Posterior vena cava (tissue), 2 donors: Measurements from ENCODE around the gene HDAC7. TPM values are rescaled to one million over a fixed set of nuclear protein-coding genes. Genes with fewer than 3 reads are reported as not detected.

Experiments
- DNase-seq: peaks from one replicate; pipeline ENCODE4 v3.0.0-alpha.2; 2020; ENCODE audit warnings: low spot score
- intact Hi-C, 2 donors: fragments of 100-400 bp; cut with DNase I; formaldehyde crosslinking; loops; one replicate each; pipeline versions ENCODE4 v1.14.1 to v1.14.2; 2022 to 2023
- total RNA-seq, 2 donors: library from RNA; stranded (reverse); fragmentation: NEBNext Ultra II Directional; extraction: Animal tissue kit (Norgen Biotek cat#: 25700); gene quantifications; one replicate each; pipeline ENCODE4 v1.2.1, GENCODE V29; 2021
- donor health status: DM: yes; HTN: yes; CAD: no.
- donor health status: DM: yes; HTN: yes; CAD: no.

Gene HDAC7
- total RNA-seq, 2 donors from 2014 or later, result 111 to 126 TPM

DNA sequence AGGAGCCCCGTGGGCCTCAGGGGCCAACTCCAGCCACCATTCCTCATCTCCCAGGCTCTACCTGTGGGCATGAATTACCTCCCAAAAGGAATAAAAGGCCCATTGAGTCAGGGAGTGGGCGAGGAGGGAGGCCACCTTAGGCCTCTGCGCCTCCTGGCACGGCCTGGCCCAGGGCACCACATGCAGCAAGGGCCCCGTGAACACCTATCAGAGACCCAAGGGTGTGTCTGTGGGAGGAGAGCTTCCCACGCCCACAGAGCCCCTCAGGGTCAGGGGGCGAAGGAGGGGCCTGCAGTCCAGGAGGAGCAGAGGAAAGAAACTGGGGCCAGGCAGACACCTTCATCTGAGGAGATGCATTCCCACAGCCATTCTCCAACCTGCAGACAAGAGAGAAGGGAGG is 73.2 kb downstream of the HDAC7 start:
- intact Hi-C loops, result no loop called here
- no peak for DNase-seq

DNA sequence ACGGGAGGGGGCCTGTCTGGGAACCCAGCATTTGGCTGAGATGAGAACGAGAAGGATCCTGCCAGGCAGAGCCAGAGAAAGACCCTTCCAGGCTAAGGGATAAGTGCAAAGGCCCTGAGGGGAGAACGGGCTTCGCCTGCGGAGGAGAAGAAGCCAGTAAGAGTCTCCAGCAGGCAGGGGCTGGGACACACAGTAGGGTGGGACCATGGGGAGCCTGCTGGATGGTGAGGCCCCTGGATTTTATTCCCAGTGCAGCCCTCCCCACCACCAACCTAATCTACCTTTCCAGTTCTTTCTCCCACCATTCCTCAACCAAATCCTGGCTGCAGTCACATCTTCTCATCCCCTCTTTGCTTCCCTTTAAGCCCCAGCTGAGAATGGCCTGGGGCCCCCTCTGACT is 73.6 kb downstream of the HDAC7 start:
- no peak for DNase-seq
- intact Hi-C loops, result no loop called here

DNA sequence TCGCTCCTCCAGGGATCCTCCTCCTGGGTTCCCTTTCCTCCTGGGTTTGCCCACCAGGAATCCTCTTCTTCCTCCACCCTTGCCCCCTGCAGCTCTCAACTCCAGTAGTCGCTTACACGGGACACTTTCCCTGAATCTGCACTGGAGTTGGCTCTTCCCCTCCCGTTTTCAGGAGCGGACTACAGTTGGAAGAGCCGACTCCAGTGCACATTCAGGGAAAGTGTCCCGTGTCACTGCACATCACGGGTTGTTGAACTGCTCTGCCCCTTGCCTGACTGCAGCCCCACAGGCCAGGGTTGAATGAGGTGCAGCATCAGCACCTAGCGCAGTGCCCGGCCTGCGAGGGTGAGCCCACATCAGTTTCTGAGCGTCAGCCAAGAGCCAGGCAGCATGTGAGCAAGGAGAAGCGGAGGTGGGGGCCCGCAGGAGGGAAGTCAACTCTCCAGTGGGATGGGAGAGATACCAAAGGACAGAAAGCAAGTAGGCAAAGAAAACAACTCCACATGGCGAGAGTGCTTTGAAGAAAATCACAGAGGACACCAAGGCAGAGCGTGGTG is 74.1 kb downstream of the HDAC7 start:
- intact Hi-C loops, result no loop called here
- no peak for DNase-seq

DNA sequence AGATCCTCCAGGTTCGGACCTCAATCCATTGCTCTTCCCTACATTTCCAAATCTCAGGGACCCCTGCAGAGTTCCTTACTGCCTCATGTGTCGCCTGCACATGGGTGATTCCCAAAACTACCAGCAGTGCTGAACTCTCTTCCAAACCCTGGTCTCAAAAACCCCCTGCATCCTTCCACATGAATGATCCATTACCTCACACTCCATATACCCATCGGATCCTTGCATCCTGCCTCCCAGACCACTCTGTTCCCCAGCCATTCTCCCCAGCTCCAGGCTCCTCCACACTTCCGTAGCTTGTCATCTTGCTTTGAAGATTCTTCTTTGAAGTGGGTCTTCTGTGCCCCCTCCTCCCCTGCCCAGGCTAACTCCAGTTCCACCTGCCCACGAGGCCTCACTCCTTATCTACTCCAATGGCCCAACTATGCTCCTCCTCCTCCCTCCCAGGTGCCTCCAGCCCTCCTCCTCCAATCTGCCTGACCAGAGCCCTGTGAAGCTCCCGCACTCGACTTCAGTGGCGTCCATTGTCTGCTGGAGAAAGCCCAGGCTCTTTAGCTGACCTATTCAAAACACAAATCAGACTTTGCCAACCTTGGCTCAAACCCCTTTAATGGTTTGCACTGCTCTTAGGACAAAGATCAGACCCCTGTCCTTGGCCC is 74.8 kb downstream of the HDAC7 start:
- intact Hi-C loops, result loop anchor here in 1 of 2 donors (5.0 kb wide), 1 partner anchor 32 kb away; no protein-coding TSS in a partner anchor
- no peak for DNase-seq

DNA sequence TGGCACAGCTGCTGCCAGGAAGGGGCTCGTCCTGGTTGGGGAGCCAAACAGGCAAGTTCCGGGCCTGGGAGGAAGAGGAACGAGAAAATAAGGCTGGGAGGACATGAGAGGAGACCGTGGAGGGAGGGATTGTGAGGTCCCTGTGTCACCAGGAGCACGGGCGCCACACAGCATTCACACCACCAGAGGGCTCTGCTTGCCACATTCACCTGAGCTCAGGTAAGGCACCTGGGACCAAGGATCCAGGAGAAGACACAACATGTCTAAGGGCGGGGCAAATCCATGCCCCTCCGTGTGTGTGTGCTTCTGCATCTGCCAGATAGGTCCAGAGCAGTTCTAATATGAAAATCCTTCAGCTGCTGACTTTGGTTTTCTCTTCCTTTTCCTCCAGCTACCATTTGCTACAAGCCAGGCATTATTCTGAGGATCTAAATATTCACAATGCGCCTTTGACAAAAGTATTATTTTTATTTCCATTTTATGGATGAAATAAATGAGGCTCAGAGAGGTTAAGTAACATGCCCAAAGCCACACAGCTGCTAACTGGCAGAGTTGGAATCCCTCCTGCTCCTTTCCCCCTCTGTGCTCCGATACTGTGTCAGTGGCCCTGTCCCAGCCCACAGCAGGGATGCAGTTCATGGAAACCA is 75.6 kb downstream of the HDAC7 start:
- no peak for DNase-seq
- intact Hi-C loops, result loop anchor here in 1 of 2 donors (5.0 kb wide), 1 partner anchor 33 kb away; no protein-coding TSS in a partner anchor

DNA sequence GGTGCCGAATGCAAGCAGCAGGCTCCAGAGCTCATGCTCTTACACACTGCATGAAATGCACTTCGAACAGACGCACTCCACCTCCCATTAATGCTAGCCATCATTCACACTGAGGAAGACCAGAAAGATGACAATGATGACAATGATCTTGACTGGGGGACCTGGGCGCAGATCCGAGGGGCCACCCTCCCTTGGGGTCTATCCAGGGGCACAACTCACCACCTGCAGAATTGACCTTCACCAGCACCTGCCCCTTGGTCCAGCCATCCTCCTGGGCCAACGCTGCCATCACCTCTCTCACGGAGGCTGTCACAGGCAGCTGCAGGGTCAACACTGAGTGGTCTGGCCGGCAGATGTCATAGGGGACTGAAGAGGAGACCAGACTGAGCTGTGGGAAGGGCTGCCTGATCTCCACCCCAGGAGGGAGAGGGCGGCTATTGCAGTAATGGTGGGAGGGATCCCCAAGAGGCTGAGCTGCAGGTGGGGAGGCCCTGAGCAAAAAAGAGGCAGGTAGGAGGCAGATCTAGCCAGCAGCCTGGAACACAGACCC is 76.3 kb downstream of the HDAC7 start:
- intact Hi-C loops, result loop anchor here in 1 of 2 donors (5.0 kb wide), 1 partner anchor 34 kb away; no protein-coding TSS in a partner anchor
- no peak for DNase-seq

DNA sequence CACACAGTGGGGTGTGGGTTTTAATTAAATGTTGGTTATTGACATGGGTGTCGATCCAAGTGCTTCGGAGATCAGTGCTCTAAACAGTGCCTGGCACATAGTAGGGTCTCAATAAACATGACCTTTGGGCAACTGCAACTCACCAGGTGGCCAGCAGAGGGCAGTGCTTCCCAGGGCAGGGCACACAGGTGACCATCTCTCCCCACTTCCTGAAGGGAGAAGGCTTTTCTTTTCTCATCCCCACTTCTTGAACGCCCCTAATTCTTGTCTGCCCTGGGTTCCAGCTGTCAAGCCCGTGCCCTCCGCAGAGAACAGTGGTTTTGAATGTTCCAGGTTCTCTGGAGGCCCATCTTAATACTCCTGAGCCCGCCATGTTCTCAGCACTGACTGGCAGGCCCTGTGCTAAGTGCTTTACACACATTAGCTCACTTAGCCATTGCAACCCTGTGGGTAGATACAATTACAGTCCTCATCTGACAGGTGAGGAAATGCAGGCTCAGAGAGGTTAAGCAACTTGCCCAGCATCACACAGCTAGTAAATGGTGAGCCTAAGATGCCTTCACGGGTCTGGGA is 77.4 kb downstream of the HDAC7 start:
- intact Hi-C loops, result loop anchor here in 1 of 2 donors (5.0 kb wide), 1 partner anchor 35 kb away; no protein-coding TSS in a partner anchor
- DNase-seq, result no peak

DNA sequence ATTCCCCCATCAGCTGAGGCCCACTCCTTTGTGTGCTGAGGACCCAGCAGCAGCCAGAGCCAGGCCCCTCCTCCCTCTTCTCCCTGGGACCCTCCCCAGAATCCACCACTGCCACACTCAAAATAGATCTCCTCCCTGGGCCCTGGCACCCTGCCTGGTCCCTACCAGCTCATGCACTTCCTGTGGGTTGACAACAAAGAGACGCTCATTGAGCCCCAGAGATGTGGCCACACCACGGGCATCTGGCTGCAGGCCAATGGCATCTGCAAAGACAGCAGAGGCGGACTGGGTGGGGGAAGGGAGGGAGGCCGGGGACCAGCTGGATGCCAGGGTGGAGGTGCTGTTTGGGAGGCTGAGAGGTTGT is 78.4 kb downstream of the HDAC7 start:
- intact Hi-C loops, result loop anchor here in 1 of 2 donors (5.0 kb wide), 1 partner anchor 36 kb away; no protein-coding TSS in a partner anchor
- DNase-seq, result peak; percentile 95

DNA sequence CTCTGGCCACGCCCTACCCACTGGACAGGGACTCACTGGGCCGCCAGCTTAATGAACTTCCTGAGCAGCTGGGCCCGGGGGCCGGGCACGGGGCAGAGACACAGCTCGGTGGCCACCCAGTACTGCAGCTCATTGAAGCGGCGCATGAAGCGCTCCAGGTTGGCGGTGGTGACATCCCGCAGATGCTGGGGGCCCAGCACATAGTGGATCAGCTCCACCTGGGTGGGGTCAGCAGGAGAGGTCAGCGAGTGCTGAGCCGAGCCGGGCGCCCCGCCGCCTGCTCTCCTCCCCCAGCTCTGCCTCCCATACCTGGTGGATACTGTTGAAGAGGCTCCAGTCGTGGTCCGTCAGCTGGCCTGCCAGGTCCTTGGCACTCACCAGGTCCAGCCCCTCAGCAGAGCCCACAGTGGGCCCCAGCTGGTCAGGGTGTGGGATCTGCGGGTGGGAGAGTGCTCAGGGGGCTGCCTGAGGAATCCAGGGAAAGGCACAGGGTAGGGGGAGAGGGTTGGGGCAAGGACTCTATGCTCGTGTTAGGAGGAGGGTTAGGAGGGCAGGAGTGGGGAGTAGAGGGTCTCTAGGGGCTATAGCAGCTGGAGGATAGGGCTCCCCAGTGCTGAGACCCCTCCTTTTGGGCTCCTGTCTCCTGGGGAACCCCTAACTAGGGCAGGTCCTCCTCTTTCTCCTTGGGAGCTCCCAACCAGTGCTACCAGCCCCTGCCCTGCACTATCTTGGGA is 78.9 kb downstream of the HDAC7 start:
- no peak for DNase-seq

DNA sequence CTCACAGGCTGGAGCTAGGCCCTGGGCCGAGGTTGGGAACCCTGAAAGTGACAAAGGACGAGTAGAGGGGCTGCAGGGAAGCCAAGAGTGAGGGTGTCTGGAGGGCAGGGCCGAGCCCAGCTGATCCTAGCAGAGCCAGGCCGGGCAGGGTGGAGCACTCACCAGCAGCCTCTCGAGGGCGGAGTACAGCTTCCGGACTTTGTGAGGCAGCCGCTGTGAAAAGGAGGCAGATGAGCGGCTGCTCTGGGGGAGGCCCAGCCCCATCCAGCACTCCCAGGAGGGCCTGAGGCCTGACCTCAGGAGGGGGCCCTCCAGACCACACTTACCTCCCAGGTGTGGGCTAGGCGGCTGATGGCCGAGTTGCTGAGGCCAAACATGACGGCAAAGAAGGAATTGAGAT is 79.7 kb downstream of the HDAC7 start:
- DNase-seq, result no peak
- intact Hi-C loops, result loop anchor here in 1 of 2 donors (5.0 kb wide), 1 partner anchor 37 kb away; no protein-coding TSS in a partner anchor

More for the DNA sequence above, 78.9 kb downstream of the HDAC7 start:
- intact Hi-C loops, result loop anchor here in 1 of 2 donors (5.0 kb wide), 1 partner anchor 37 kb away; no protein-coding TSS in a partner anchor

DNA sequence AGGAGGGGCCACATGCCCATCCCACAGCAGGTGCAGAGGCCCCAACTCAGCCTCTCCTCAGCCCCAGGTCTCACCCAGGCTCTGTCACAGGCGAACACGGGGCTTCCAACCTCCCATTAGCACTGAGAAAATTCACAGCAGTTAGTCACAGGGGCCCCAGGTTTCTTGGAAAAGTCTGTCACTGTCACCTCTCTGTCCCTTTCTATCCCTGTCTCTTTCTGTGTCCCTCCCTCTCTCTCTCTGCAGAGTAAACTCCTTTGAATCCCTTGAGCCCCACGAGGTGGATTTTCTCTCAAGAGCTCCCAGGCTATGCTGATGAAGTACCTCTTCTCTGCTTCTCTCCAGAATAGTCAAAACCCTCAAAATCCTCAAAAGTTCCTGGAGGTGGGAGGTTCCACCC is 80.4 kb downstream of the HDAC7 start:
- DNase-seq, result no peak
- intact Hi-C loops, result no loop called here

DNA sequence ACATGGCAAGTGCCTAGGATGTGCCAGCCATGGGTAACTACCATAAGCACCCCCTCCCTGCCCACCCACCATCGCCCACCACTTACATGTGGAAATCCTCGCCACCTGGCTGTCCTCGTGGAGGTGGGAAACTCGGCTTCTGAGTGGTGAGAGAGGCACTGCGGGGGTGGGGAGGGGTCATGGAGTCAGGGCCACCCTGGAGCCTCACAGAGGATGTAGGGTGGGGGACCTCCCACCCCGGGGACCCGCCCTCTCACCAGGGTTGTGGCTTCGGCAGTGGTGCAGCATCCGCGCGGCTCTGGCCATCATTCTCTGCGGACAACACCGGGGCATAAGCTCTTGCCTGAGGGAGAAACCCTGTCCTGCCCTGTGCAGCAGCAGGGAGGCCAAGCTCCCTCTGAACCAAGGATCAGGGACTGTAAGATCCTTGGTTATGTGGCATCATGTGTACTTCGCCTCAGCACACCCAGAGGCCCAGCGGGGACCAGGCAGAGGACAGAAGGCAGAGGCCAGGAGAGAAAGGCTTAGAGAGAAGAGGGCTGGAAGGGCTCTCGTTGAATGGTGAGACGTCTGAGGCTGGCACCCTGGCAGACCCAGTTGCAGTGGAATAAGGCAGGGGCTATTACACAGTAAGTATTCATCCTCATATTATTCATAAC is 81.6 kb downstream of the HDAC7 start:
- intact Hi-C loops, result no loop called here
- no peak for DNase-seq

DNA sequence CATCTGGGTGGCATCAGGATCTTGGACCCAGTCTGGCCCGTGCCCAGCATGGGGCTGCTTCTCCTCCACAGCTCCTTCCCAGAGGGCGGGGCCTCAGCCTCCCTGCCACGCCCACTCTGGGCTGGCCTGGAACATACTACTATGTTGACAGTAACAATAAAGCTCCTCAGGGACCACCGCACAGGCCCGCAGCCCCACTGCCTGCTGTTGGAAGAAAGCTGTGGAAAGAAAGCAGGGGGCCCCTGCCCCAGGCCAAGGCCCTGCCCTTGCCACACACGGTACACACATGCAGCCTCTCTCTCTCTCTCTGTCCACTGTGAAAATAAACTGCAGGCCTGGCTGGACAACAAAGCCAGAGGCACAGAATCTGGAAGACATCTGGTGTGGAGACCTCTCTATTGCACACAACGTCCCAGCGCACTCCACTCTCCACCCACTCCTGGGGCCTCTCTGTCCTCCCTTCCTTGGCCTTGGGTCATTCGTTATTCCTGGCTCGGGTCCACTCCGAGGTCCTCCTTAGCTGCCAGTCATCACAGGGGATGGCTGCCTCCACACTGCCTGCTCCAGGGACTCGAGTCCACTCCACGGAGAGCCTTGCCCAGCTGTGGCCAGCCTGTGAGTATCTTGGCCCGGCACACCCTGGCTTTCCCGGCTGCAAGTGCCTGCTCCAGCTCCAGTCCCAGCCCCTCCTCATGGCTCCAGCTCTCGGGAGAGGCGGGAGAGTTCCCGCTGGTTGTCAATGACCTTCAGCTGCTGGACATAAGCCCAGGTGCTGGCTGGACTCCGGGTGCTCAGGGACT is 82.6 kb downstream of the HDAC7 start:
- intact Hi-C loops, result no loop called here
- peak; percentile 97 for DNase-seq

DNA sequence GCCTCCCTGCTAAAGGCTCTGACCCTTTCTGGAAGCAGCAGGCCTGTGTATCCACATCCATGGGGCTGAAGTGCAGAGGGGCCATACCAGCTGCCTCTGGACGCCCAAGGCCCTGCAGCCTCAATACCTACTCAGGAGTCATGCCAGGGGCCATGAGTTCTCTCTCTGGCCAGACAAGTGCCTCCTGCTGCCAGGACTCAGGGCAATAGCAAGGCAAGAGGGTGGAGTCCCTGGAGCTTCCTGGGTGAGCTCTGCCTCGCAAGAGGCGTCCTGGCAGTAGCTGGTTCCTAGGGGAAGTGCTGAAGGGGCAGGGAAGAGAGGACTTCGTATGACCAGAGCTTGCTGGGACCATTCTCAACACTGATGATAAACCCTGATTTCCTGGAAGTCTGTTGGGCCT is 83.5 kb downstream of the HDAC7 start:
- no peak for DNase-seq
- intact Hi-C loops, result no loop called here

DNA sequence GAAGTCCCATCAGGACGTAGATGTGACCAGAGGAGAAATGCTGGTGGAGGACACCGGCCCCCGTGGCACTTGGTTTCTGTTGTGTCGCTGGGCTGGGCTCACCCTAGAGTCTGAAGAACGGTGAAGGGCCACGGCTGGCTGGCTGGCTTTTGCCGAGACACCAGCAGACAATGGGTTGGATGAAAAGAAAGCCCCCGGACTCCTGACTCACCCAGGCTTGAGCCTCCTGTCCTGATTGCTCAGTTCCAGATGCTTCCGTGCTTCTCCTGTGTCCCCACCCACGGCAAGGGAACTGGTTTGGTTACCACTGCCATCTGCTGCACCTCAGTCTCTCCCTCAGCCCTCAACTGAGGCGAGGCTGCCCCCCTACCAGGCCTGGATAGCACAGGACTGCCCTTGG is 84.1 kb downstream of the HDAC7 start:
- intact Hi-C loops, result no loop called here
- DNase-seq, result no peak

DNA sequence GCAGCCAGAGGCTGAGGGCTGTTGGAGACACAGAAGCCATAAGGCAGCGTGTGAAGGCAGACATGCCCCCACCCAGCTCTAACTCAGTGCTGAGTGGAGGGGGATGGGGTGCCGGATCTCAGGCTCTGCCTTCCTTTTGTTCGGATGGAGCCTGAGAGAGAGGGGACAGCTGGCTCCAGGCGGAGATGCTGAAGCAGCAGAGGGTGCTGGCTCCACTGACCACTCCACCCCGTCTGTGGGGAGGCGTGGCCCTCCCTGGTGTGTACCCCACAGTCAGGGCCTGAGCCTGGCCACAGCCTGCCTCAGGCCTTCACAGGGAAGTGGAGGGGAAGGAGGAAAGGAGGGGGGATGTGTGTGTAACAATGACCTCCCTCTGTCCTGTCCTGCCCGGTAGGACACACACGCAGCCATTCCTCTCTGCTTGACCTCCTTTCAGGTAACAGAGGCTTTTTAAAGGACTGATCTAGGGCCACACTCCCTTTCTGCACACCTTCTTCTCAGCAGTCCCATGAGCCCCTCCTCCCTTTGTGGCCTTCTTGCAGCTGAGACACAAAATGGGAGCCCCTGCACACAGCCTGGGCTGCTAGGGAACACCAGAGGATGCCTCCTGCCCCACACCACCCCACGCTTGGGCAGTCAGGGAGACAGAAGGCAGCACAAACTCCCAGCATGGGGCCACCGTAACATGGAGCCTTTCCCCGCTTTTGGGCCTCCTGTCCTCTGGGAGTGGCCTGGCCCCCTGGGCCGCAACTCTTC is 84.8 kb downstream of the HDAC7 start:
- intact Hi-C loops, result no loop called here
- no peak for DNase-seq

DNA sequence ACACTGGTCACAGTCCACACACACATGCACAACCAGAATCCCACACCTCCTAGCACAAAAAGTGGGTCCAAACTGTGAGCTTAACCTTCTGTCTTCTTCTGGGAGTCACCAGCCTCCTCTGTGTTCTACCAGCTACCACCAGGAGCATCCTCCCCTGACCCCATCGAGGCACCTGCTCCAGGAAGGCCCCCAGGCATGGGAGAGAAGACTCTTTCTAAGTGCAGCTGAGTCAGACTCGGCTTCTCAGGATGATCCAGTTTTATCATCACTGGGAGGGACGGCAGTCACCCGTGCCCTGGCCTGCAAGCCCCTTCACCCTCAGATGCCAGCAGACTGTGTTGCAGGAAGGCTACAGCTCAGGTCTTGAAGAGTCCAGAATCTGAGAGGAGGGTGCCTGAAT is 86.6 kb downstream of the HDAC7 start:
- intact Hi-C loops, result no loop called here
- DNase-seq, result no peak
